Body of pancreas (tissue), 4 donors: ENCODE results near the gene MGMT.

Experiments used
- POLR2A ChIP-seq, 3 donors: fragments of 450-650 bp; IDR thresholded peaks; one replicate each; pipeline ENCODE4 v1.6.1; 2016; ENCODE audit warnings: antibody characterized with exemption in 3 of 3, mild to moderate bottlenecking in 2 of 3
- TF ChIP-seq, protein P1 (sequence below), 7 experiments: fragments of 450-650 bp in 4 of 7; fragments of 200-600 bp in 3 of 7; sonication (generic) in 3 of 7; IDR thresholded peaks; one replicate each; pipeline ENCODE4 v1.5.1; 2016 to 2019; ENCODE audit warnings: antibody characterized with exemption in 7 of 7

DNA sequence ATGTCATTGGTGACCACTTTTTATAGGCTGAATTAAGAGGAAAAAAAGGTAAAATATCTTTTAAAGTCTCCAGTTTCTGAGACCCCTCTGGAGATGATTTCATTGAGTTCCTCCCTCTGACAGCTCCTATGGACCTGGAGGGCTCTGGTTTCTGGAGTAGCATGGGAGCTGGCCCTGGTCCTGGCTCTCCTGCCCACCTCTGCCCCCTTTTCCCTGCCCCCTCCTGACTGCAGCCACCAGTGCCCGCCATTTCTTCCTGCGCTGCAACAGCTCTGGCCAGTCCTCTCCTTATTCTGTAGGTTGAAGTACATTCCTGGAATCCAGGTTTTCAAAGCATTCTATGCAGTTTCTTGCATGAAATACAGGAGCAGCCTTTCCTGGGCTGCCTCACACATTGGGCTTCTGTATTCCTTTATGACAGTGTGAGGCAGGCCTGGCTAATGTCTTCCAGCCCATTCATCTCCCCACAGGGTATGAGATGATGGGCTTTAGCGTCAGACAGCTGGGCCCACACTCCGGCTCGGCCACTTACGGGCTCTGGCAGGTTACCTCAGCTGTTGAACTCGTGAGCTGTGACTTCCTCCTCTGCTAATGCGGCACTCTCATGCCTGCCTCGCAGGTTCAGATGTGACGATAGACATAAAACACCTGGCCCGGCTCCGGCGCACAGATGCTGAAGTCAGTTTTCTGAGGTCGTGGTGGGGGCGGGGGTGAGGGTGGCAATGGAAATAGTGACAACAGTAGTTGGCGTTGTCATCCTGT, 101.7 kb downstream of the MGMT start:
- no peak for TF ChIP-seq POLR2A (IDR thresholded peaks at IDR 0.05)
- TF ChIP-seq, protein P1, sequence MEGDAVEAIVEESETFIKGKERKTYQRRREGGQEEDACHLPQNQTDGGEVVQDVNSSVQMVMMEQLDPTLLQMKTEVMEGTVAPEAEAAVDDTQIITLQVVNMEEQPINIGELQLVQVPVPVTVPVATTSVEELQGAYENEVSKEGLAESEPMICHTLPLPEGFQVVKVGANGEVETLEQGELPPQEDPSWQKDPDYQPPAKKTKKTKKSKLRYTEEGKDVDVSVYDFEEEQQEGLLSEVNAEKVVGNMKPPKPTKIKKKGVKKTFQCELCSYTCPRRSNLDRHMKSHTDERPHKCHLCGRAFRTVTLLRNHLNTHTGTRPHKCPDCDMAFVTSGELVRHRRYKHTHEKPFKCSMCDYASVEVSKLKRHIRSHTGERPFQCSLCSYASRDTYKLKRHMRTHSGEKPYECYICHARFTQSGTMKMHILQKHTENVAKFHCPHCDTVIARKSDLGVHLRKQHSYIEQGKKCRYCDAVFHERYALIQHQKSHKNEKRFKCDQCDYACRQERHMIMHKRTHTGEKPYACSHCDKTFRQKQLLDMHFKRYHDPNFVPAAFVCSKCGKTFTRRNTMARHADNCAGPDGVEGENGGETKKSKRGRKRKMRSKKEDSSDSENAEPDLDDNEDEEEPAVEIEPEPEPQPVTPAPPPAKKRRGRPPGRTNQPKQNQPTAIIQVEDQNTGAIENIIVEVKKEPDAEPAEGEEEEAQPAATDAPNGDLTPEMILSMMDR (IDR thresholded peaks at IDR 0.05), result no peak
